Gastroesophageal sphincter (tissue), 4 donors: Measurements from ENCODE around the gene TMEM125. TPM values are rescaled to one million over a fixed set of nuclear protein-coding genes. Genes with fewer than 3 reads are reported as not detected.

Experiments used
- ATAC-seq: fragments of 150-250 bp; one replicate; pipeline ENCODE4 v1.9.1; 2016; ENCODE audit warnings: mild to moderate bottlenecking, moderate library complexity
- H3K27ac ChIP-seq, 4 donors: fragments of 200-600 bp; sonication (generic) in 3 of 4; 1 replicate in 3 of 4; 2 replicates in 1 of 4; pipeline ENCODE4 v1.5.1; 2016 to 2019
- H3K27me3 ChIP-seq: fragments of 200-600 bp; sonication (generic); one replicate; pipeline ENCODE4 v1.5.1; 2019
- H3K36me3 ChIP-seq, 2 donors: fragments of 200-600 bp; sonication (generic); one replicate each; pipeline ENCODE4 v1.5.1; 2019; ENCODE audit warnings: control low read depth in 1 of 2
- H3K4me1 ChIP-seq, 3 donors: fragments of 200-600 bp; sonication (generic); 1 replicate in 2 of 3; 2 replicates in 1 of 3; pipeline ENCODE4 v1.5.1; 2016 to 2019; ENCODE audit warnings: control low read depth in 2 of 3
- H3K4me3 ChIP-seq, 2 donors: fragments of 200-600 bp; sonication (generic); one replicate each; pipeline ENCODE4 v1.5.1; 2019; ENCODE audit warnings: mild to moderate bottlenecking in 1 of 2, moderate library complexity in 1 of 2
- H3K9me3 ChIP-seq, 3 donors: fragments of 200-600 bp; sonication (generic); one replicate each; pipeline ENCODE4 v1.5.1; 2017 to 2019; ENCODE audit warnings: control low read depth in 2 of 3
- CTCF ChIP-seq, 4 experiments: fragments of 200-600 bp in 2 of 4; fragments of 450-650 bp in 2 of 4; sonication (generic) in 1 of 4; IDR thresholded peaks; one replicate each; pipeline ENCODE4 v1.5.1; 2017 to 2019; ENCODE audit warnings: antibody characterized with exemption in 4 of 4, mild to moderate bottlenecking in 2 of 4, moderate library complexity in 2 of 4
- EP300 ChIP-seq: sonication (generic); formaldehyde crosslinking; IDR thresholded peaks from one replicate; pipeline ENCODE4 v1.6.1; 2017; ENCODE audit warnings: antibody characterized with exemption, mild to moderate bottlenecking
- POLR2A ChIP-seq, 2 donors: fragments of 450-650 bp; IDR thresholded peaks; one replicate each; pipeline ENCODE4 v1.6.1; 2017; ENCODE audit warnings: antibody characterized with exemption in 2 of 2, mild to moderate bottlenecking in 2 of 2, moderate library complexity in 1 of 2
- POLR2AphosphoS5 ChIP-seq: sonication (generic); formaldehyde crosslinking; IDR thresholded peaks from one replicate; pipeline ENCODE4 v1.6.1; 2017; ENCODE audit warnings: antibody characterized with exemption
- WGBS, 2 donors: methylation state at CpG; one replicate each; pipeline ENCODE4 v1.1.5; 2018; ENCODE audit warnings: low coverage in 1 of 2; 5-methylcytosine and 5-hydroxymethylcytosine counted together
- total RNA-seq, 4 donors: library from RNA; depleted of rRNA; stranded (reverse); fragments of >200 nt; gene quantifications; one replicate each; pipeline ENCODE4 v1.1.0, GENCODE V29; 2016

TMEM125 gene
- total RNA-seq, 4 donors from 2014 or later: 0.45 TPM; not detected in 3

DNA sequence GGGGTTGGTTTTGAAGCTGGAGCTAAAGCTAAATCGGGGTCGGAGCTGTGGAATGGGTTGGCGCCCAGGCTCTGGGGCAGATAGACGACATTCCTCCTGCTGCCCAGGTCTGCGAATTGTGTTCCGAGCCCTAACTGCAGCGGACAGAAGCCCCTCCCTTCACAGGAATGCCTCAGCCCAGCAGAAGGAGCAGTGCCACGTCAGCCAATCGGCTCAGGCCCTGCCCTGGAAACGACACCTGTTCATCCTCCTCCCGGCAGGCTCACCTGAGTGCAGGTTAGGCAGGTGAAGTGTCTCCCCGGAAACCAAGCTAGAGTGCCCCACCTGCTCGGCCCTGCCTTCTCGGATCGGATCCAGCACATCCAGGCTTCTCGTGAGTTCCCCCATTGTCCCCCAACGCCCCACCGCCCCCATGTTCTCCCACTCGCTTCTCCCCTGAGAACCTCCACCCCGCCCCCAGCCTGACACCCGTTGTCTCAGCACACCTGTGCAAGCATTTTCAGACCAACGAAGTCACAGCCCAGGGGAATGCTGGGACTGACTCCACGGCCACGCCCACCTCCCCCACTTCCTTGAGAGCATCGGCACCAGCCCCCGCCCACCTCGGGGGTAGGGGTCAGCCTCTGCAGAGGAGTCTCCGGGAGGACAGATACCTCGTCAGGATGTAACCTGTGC is 775 bp downstream of the TMEM125 start:
- no peak overlapping the region for H3K4me3 ChIP-seq
- no peak for ATAC-seq
- TF ChIP-seq POLR2AphosphoS5: no peak
- H3K4me1 ChIP-seq: peaks cover 0 to 9% (median 4%) of the 10 kb centered on the region in 3 donors
- peaks cover 45% of the 10 kb centered on the region for H3K27me3 ChIP-seq
- 12 to 30% methylated on average over 2 to 5 of the region's 29 CpGs for WGBS, 2 donors
- no peaks in the 10 kb centered on the region for H3K36me3 ChIP-seq
- no peak overlapping the region for H3K27ac ChIP-seq
- no peaks in the 10 kb centered on the region for H3K9me3 ChIP-seq

DNA sequence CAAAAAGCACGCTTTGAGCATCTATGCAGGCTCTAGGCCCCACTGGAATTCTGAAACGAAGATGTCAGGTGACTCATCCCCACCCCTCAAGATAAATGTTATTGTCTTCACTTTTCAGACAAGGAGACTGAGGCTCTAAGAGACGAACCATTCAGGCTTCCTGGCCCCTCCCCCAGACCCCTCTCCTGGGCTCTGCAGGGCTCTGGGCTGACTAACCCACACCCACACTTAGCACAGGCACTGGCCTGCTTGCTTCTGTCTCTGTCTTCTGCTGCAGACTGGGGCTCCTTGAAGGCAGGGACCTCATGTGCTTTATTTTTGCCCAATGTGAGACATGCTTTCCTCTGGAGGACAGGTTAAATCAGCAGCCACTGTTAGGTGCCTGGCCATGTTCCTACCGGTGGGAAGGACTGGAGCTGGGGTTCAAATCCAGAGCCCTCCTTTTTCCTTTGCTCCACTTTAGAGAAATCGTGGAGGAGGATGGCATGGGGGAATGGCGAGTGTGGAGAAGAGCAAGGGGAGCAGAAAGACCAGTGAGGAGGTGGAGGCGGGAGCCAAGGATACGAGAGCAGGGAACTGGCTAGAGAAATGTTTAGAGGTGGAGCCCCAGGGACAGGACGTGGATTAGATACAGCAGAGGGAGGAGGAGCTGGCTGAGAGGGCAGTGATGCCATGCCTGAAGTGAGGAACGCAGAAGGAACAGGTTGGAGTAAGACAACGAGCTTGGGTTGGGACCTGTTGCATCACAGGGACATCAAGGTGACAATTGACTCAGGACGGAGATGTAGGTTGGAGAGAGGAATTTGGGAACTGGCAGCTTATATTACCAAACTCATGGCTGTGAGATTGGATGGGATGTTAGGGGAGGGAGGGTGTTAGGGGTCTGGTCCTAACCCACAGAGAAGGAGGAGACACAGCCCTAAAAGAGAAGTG is 1.7 kb downstream of the TMEM125 start:
- H3K36me3 ChIP-seq: no peaks in the 10 kb centered on the region
- 79 to 80% methylated on average over 6 to 9 of the region's 12 CpGs for WGBS, 2 donors
- no peak for ATAC-seq
- no peak for TF ChIP-seq POLR2A (IDR thresholded peaks at IDR 0.05)
- no peak for TF ChIP-seq CTCF (IDR thresholded peaks at IDR 0.05)
- TF ChIP-seq EP300: no peak
- no peak for TF ChIP-seq POLR2AphosphoS5
- H3K27ac ChIP-seq: no peak overlapping the region
- peaks cover 0 to 9% (median 4%) of the 10 kb centered on the region in 3 donors for H3K4me1 ChIP-seq
- H3K9me3 ChIP-seq: no peaks in the 10 kb centered on the region
- H3K4me3 ChIP-seq: no peak overlapping the region
- peaks cover 45% of the 10 kb centered on the region for H3K27me3 ChIP-seq

- H3K27me3 ChIP-seq: peaks cover 45% of the 10 kb centered on the region
Observed at GRCh38 chr1:43272161-43272560, 2.4 kb downstream of the TMEM125 start.

DNA sequence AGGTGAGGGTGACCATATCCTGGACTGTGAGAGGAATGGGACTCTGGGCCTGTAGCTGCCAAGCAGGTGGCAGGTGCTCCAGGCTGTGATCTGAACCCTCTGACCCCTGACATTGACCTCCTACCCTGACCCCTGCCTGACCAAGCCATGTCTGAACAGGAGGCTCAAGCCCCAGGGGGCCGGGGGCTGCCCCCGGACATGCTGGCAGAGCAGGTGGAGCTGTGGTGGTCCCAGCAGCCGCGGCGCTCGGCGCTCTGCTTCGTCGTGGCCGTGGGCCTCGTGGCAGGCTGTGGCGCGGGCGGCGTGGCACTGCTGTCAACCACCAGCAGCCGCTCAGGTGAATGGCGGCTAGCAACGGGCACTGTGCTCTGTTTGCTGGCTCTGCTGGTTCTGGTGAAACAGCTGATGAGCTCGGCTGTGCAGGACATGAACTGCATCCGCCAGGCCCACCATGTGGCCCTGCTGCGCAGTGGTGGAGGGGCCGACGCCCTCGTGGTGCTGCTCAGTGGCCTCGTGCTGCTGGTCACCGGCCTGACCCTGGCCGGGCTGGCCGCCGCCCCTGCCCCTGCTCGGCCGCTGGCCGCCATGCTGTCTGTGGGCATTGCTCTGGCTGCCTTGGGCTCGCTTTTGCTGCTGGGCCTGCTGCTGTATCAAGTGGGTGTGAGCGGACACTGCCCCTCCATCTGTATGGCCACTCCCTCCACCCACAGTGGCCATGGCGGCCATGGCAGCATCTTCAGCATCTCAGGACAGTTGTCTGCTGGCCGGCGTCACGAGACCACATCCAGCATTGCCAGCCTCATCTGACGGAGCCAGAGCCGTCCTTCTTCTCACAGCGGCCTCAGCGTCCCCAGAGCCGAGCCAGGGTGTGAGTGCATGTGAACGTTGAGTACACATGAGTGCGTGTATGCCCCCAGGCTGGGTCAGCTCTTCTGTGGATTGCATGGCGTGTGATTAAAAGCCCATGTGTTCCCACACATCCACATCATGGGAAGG is 3.1 kb downstream of the TMEM125 start:
- Histone ChIP-seq H3K27me3 (peaks cover 45% of the 10 kb centered on the region), H3K4me3 (no peak overlapping the region), H3K27ac (no peak overlapping the region), H3K36me3 (no peaks in the 10 kb centered on the region), H3K9me3 (no peaks in the 10 kb centered on the region), H3K4me1 (peaks cover 0 to 9% (median 4%) of the 10 kb centered on the region in 3 donors)
- no peak for ATAC-seq
- 93 to 95% methylated on average over 3 to 7 of the region's 46 CpGs for WGBS, 2 donors
- TF ChIP-seq POLR2AphosphoS5: no peak
- no peak for TF ChIP-seq CTCF (IDR thresholded peaks at IDR 0.05)
- no peak for TF ChIP-seq EP300
- no peak for TF ChIP-seq POLR2A (IDR thresholded peaks at IDR 0.05)

More at GRCh38 chr1:43272161-43272560, 2.4 kb downstream of the TMEM125 start:
- no peak overlapping the region for H3K4me3 ChIP-seq
- H3K36me3 ChIP-seq: no peaks in the 10 kb centered on the region
- 58% methylated on average over 4 of the region's 9 CpGs; no CpG with 5 or more reads in 1 of the 2 donors for WGBS, 2 donors
- peaks cover 0 to 9% (median 4%) of the 10 kb centered on the region in 3 donors for H3K4me1 ChIP-seq
- H3K27ac ChIP-seq: no peak overlapping the region
- H3K9me3 ChIP-seq: no peaks in the 10 kb centered on the region
- no peak for ATAC-seq
- no peak for TF ChIP-seq CTCF (IDR thresholded peaks at IDR 0.05)

DNA sequence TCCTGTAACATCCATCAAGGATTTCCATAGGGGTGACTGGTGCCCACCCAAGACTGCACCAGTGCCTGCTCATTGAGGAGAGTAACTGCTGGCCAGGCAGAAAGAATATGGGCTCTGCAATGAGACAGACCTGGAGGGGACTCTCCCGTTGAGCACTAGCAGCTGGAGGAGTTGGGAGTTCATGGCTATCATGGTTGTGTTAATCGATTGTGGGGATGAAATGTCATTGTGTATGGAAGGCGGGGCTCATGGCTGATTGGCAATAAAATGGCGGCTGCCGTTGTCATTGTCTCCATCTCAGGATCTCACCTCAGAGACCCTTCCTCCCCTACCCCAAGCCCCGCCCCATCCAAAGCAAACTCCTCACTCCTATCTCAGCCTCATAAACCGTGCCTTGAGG is 3.9 kb downstream of the TMEM125 start:
- Histone ChIP-seq H3K27me3 (peaks cover 45% of the 10 kb centered on the region), H3K27ac (no peak overlapping the region), H3K4me1 (peaks cover 0 to 9% (median 4%) of the 10 kb centered on the region in 3 donors), H3K9me3 (no peaks in the 10 kb centered on the region), H3K4me3 (no peak overlapping the region), H3K36me3 (no peaks in the 10 kb centered on the region)
- WGBS, 2 donors: 95 to 100% methylated on average over 4 to 6 of the region's 7 CpGs
- no peak for TF ChIP-seq CTCF (IDR thresholded peaks at IDR 0.05)
- no peak for TF ChIP-seq EP300
- no peak for TF ChIP-seq POLR2AphosphoS5
- TF ChIP-seq POLR2A (IDR thresholded peaks at IDR 0.05): no peak
- no peak for ATAC-seq
